ENCODE data around the gene CYBC1. TPM values are rescaled to one million over a fixed set of nuclear protein-coding genes. Genes with fewer than 3 reads are reported as not detected.

The CYBC1 gene
- total and polyA plus RNA-seq, 2 of the 8 experiments (the other 6 are each of a cell fraction or from before 2014, with no cell fraction given): 74.6 to 81.4 TPM

DNA sequence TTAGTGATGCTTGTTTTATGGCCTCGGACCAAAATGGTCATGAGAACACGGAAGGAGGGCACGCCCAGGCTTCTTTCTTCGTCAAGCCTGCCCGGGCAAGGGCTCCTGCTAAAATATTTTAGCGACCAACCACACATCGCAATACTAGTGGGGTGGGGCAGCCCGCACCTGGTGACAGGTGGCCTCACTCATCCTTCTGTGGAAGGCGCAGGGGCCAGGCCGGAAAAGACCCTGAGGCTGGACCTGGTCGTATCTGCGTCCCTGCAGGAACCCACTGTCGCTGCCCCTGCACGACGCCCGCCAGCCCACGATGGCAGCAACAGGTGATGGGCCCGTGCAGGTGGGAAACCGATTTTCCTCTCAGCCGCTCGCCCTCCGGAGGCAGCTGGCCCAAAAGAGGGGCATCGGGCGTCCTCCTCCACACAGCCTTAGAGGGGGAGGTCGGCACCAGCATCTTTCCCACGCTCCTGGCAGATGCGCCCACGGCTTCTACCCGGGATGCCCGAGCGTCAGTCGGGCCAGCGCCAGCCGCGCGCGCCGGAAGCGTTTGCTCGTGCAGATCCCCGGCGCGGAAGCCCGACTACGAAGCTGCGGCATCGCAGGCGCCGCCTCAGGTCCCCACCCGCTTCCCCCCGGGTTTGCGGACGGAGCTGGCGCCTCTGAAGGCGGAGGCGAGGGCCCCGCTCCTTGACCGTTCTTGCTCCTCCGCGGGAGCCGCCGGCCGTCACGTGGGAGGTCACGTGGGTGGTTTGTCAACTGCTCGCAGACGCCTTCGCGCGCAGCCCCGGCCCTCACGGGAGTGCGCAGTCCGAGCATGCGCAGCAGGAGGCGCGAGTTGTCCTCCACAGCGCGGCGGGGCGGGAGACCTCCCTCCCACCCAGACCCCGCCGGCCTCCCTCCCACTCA, 46.2 kb upstream of the CYBC1 start (continued):
- TF ChIP-seq TBP (IDR thresholded peaks at IDR 0.05; ENCODE audit: low read depth, low read length) (peak; percentile 20; the same call in 1 of the 2 replicates), SIN3A (conservative IDR thresholded peaks at IDR 0.05 in 1 of 2, IDR thresholded peaks at IDR 0.05 in 1 of 2; ENCODE audit: low read depth in 1 of 2, low read length in 2 of 2) (peak; percentile 61 to 80; a peak in 2 of 4 replicates), HDAC6 (IDR thresholded peaks at IDR 0.05; ENCODE audit: low read depth, low read length) (no peak), RNF2 (IDR thresholded peaks at IDR 0.05; ENCODE audit: borderline replicate concordance, low read depth, low read length, missing control alignments, poor library complexity, severe bottlenecking) (no peak), TAF7 (optimal IDR thresholded peaks at IDR 0.05; ENCODE audit: borderline replicate concordance, low read depth, low read length) (no peak), EZH2 (IDR thresholded peaks at IDR 0.05; ENCODE audit: low read depth, low read length, severe bottlenecking) (no peak), KDM1A (IDR thresholded peaks at IDR 0.05; ENCODE audit: borderline replicate concordance, low read length) (no peak), GABPA (IDR thresholded peaks at IDR 0.05; ENCODE audit: borderline replicate concordance, insufficient read depth, low read length) (peak; percentile 51; the same call in 1 of the 2 replicates), TCF12 (IDR thresholded peaks at IDR 0.05; ENCODE audit: low read depth, low read length) (no peak), FOSL1 (IDR thresholded peaks at IDR 0.05; ENCODE audit: insufficient read depth, low read depth, low read length) (no peak), POLR2AphosphoS5 (IDR thresholded peaks at IDR 0.05; ENCODE audit: low read depth, low read length) (no peak)
- TF ChIP-seq, protein P1, sequence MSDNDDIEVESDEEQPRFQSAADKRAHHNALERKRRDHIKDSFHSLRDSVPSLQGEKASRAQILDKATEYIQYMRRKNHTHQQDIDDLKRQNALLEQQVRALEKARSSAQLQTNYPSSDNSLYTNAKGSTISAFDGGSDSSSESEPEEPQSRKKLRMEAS (IDR thresholded peaks at IDR 0.05): peak; percentile 94
- TF ChIP-seq, protein P2, sequence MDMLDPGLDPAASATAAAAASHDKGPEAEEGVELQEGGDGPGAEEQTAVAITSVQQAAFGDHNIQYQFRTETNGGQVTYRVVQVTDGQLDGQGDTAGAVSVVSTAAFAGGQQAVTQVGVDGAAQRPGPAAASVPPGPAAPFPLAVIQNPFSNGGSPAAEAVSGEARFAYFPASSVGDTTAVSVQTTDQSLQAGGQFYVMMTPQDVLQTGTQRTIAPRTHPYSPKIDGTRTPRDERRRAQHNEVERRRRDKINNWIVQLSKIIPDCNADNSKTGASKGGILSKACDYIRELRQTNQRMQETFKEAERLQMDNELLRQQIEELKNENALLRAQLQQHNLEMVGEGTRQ (IDR thresholded peaks at IDR 0.05; ENCODE audit: low read length): peak; percentile 98
- TF ChIP-seq, protein P3, sequence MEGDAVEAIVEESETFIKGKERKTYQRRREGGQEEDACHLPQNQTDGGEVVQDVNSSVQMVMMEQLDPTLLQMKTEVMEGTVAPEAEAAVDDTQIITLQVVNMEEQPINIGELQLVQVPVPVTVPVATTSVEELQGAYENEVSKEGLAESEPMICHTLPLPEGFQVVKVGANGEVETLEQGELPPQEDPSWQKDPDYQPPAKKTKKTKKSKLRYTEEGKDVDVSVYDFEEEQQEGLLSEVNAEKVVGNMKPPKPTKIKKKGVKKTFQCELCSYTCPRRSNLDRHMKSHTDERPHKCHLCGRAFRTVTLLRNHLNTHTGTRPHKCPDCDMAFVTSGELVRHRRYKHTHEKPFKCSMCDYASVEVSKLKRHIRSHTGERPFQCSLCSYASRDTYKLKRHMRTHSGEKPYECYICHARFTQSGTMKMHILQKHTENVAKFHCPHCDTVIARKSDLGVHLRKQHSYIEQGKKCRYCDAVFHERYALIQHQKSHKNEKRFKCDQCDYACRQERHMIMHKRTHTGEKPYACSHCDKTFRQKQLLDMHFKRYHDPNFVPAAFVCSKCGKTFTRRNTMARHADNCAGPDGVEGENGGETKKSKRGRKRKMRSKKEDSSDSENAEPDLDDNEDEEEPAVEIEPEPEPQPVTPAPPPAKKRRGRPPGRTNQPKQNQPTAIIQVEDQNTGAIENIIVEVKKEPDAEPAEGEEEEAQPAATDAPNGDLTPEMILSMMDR (IDR thresholded peaks at IDR 0.05; ENCODE audit: control extremely low read depth in 1 of 3, insufficient read depth in 1 of 3, low read depth in 1 of 3, low read length in 3 of 3): no peak
- TF ChIP-seq, protein P4, sequence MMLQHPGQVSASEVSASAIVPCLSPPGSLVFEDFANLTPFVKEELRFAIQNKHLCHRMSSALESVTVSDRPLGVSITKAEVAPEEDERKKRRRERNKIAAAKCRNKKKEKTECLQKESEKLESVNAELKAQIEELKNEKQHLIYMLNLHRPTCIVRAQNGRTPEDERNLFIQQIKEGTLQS (IDR thresholded peaks at IDR 0.05; ENCODE audit: insufficient read depth, low read depth, low read length): peak; percentile 97
- TF ChIP-seq, protein P5, sequence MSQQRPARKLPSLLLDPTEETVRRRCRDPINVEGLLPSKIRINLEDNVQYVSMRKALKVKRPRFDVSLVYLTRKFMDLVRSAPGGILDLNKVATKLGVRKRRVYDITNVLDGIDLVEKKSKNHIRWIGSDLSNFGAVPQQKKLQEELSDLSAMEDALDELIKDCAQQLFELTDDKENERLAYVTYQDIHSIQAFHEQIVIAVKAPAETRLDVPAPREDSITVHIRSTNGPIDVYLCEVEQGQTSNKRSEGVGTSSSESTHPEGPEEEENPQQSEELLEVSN (IDR thresholded peaks at IDR 0.05): peak; percentile 94

Data from H1 (cell line).